IPS DF 6.9 (cell line): ENCODE results near the gene PNCK.
"Not testable (repeated sequence)": the region's sequence is repeated elsewhere in the genome, so short reads cannot be mapped to it uniquely, and the experiment has no call there.

Source experiments
- DNase-seq: peaks from one replicate; pipeline ENCODE4 v3.0.0-alpha.2; 2013; ENCODE audit warnings: low read depth, low spot score
- H3K27ac ChIP-seq: one replicate; pipeline ENCODE4 v1.5.1; 2013; ENCODE audit warnings: low read length, control low read depth
- H3K27me3 ChIP-seq: 2 replicates; pipeline ENCODE4 v1.6.1; 2013; ENCODE audit warnings: mild to moderate bottlenecking, low read length; ENCODE audit not compliant: control insufficient read depth, insufficient read depth
- H3K36me3 ChIP-seq: 2 replicates; pipeline ENCODE4 v1.6.1; 2013; ENCODE audit warnings: low read length; ENCODE audit not compliant: control insufficient read depth, insufficient read depth
- H3K4me1 ChIP-seq: 2 replicates; pipeline ENCODE4 v1.6.1; 2013; ENCODE audit warnings: low read length; ENCODE audit not compliant: control insufficient read depth, insufficient read depth
- H3K4me3 ChIP-seq: 2 replicates; pipeline ENCODE4 v1.5.1; 2013; ENCODE audit warnings: mild to moderate bottlenecking, low read length
- H3K9me3 ChIP-seq: 2 replicates; pipeline ENCODE4 v1.6.1; 2013; ENCODE audit warnings: low read length, inconsistent platforms; ENCODE audit not compliant: control insufficient read depth, insufficient read depth
- WGBS: extraction: QIAGEN DNeasy Blood & Tissue Kit; methylation state at CpG from one replicate; pipeline ENCODE4 v1.1.7; 2013; ENCODE audit warnings: mixed read lengths, missing lambda C conversion rate; ENCODE audit not compliant: insufficient read length, insufficient coverage; 5-methylcytosine and 5-hydroxymethylcytosine counted together

PNCK gene

DNA sequence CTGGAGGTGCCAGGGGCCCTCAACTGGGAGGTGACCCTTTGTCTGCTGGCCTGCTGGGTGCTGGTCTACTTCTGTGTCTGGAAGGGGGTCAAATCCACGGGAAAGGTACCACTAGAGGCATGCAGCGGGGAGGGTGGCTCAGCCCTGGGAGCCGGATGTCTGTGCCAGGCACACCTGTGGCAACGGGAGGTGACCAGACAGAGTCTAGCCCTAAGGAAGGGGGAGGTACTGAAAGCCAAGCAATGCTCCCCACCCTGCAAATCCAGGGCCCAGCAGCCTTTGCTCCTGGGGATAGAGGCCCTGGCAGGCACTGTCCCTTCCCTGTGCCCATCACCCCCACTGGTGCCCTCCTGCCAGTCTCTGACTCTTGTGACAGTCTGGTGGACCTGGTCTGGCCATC is 18.4 kb upstream of the PNCK start:
- Histone ChIP-seq H3K27me3 (no peaks in the 10 kb centered on the region), H3K4me3 (no peak overlapping the region), H3K9me3 (no peaks in the 10 kb centered on the region), H3K4me1 (peaks cover 2% of the 10 kb centered on the region; the same call in 1 of the 2 replicates), H3K36me3 (peaks cover 16% of the 10 kb centered on the region), H3K27ac (no peak overlapping the region)
- no CpG with 5 or more reads among the region's 4 CpGs for WGBS
- no peak for DNase-seq

GRCh38 chrX:153691032-153691827 is 17.6 kb upstream of the PNCK start:
- no CpG with 5 or more reads among the region's 21 CpGs for WGBS
- not testable (repeated sequence) for H3K27ac ChIP-seq, H3K27me3 ChIP-seq, H3K4me3 ChIP-seq, H3K4me1 ChIP-seq, DNase-seq, H3K9me3 ChIP-seq
- H3K36me3 ChIP-seq = peaks cover 16% of the 10 kb centered on the region

DNA sequence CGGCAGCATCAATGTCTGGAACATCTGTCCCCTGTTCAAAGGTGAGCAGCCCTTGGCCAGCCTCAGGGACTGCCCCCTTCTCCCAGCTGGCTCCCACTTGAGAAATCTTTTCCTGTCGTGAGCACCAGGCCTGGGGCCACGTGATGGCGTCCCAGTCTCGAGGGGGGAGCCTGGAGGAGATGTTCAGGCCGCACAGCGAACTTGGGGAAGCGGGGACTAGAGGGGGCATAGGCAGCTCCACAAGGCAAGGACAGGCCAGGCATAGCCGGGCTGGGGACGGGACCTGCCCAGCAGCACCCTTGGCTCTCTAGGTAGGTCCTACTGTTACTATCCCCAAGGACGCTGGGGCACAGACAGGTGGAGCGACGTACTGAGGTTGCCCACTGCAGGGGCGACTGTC is 16.9 kb upstream of the PNCK start:
- H3K4me3 ChIP-seq = no peak overlapping the region
- WGBS = no CpG with 5 or more reads among the region's 14 CpGs
- no peak overlapping the region for H3K27ac ChIP-seq
- H3K36me3 ChIP-seq = peaks cover 16% of the 10 kb centered on the region
- H3K4me1 ChIP-seq = peaks cover 7% of the 10 kb centered on the region
- H3K9me3 ChIP-seq = no peaks in the 10 kb centered on the region
- no peaks in the 10 kb centered on the region for H3K27me3 ChIP-seq
- DNase-seq = no peak

- peak overlapping the region; percentile 58; the same call in 1 of the 2 replicates for H3K4me3 ChIP-seq
- peaks cover 16% of the 10 kb centered on the region for H3K36me3 ChIP-seq
- H3K27me3 ChIP-seq = no peaks in the 10 kb centered on the region
- WGBS = no CpG with 5 or more reads among the region's 19 CpGs
- DNase-seq = no peak
- H3K9me3 ChIP-seq = no peaks in the 10 kb centered on the region
- peaks cover 8% of the 10 kb centered on the region for H3K4me1 ChIP-seq
- H3K27ac ChIP-seq = no peak overlapping the region
These were observed 16.2 kb upstream of the PNCK start for GRCh38 chrX:153689654-153690465.

DNA sequence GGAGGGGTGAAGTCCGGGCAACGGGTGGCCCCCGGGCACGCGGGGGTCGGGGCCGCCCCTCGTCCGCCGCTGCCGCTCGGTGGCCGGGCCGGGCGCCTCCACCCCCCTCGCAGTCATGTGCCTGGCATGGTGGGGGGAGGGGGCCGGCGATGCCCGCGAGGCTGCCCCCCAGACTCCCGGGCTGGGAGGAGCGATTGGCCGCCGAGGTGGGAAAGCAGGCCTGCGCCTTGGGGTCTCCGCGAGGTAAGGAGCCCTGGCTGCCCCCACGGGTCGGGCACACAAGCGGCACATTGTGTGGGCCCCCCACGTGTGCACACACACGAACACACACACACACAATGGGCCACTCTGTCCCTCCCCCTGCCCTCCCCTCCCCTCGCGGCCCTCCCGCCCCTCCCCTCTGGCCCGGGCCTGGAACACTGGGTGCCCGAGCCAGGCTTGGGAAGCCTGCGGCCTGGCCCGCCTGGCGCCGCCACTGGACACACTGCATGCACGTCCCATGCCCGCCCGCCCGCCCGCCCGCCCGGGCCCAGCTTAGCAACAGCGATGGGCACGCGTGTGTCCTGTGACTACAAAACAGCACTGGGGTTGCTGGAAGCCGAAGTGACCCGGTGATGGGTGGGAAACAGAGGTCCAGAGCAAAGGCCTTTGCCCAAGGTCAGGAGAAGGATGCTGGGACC is 15.4 kb upstream of the PNCK start:
- Histone ChIP-seq H3K4me3 (peak overlapping the region; percentile 58; the same call in 1 of the 2 replicates), H3K27ac (no peak overlapping the region), H3K36me3 (peaks cover 13% of the 10 kb centered on the region), H3K9me3 (no peaks in the 10 kb centered on the region), H3K27me3 (no peaks in the 10 kb centered on the region), H3K4me1 (peaks cover 8% of the 10 kb centered on the region)
- no CpG with 5 or more reads among the region's 53 CpGs for WGBS
- no peak for DNase-seq

DNA sequence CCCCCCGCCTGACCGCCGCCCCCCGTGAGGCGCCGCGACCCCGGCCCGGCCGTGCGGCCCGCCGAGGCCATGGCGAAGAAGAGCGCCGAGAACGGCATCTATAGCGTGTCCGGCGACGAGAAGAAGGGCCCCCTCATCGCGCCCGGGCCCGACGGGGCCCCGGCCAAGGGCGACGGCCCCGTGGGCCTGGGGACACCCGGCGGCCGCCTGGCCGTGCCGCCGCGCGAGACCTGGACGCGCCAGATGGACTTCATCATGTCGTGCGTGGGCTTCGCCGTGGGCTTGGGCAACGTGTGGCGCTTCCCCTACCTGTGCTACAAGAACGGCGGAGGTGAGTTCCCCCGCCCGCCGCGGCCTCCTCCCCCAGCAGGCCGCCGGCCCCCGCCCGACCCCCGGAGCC is 14.9 kb upstream of the PNCK start:
- no peak overlapping the region for H3K27ac ChIP-seq
- H3K27me3 ChIP-seq = no peaks in the 10 kb centered on the region
- no CpG with 5 or more reads among the region's 57 CpGs for WGBS
- peak overlapping the region; percentile 58 for H3K4me3 ChIP-seq
- H3K36me3 ChIP-seq = peaks cover 11% of the 10 kb centered on the region
- no peak for DNase-seq
- no peaks in the 10 kb centered on the region for H3K9me3 ChIP-seq
- H3K4me1 ChIP-seq = peaks cover 8% of the 10 kb centered on the region

GRCh38 chrX:153688071-153688470 is 14.5 kb upstream of the PNCK start:
- H3K9me3 ChIP-seq = no peaks in the 10 kb centered on the region
- no peak overlapping the region for H3K27ac ChIP-seq
- peak overlapping the region; percentile 10; the same call in 1 of the 2 replicates for H3K4me3 ChIP-seq

DNA sequence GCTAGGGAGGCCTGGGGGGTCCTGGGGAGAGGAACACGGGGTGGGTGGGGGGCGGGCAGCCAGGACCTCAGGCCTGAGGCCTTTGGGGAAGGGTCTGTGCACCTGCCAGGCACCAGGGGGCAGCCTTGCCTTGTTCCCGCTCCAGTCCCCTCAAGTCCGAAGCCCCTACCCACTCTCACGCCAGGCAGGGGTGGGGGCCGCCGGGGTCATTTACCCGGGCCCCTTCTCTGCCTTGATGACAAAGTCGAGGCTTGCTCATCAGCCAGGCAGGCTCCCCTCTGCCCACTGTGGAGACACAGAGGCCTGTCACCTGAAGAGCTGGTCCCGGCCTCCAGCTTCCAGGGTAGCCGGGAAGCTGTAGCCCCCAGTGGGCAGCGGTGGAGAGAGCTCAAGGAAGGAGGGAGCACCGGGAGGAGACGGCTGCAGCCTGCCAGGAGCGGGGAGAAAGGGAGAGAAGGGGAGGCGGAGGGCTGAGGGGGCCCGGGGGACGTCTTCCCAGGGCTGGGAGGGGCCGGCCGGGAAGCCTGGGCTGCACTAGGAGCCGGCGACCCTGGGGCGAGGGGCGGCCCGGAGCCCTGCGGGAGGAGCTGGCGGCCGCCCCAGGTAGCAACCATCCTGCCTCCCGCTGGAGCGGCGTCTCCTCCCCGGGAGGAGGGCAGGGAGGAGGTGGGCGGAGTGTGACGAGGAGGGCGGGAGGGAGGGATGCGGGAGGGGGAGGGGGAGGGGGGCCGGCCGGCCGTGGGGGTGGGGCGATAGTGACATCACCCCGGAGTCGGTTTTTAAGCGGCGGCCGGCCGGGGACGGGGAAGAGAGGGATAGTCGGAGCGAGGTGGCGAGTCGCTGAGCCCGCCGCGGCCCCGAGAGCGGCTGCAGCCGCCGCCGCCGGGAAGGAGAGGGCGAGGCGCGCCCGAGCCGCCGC is 13.8 kb upstream of the PNCK start, which contains the start of gene SLC6A8:
Gene SLC6A8, plus strand, starts transcription at position 806 of the 919 bp plus-strand sequence. CDS start 649 bp downstream, outside the sequence.
- Histone ChIP-seq H3K9me3 (no peaks in the 10 kb centered on the region), H3K4me3 (peak within 1 kb of the TSS; percentile 58), H3K4me1 (peaks cover 8% of the 10 kb centered on the region), H3K27ac (no peak within 1 kb of the TSS), H3K27me3 (no peaks in the 10 kb centered on the region), H3K36me3 (peaks cover 7% of the 10 kb centered on the region; the same call in 1 of the 2 replicates)
- WGBS = no CpG with 5 or more reads among the region's 66 CpGs
- DNase-seq = no peak

More at GRCh38 chrX:153688071-153688470, 14.5 kb upstream of the PNCK start:
- H3K27me3 ChIP-seq = no peaks in the 10 kb centered on the region
- peaks cover 7% of the 10 kb centered on the region; the same call in 1 of the 2 replicates for H3K36me3 ChIP-seq
- H3K4me1 ChIP-seq = peaks cover 8% of the 10 kb centered on the region
- no CpG with 5 or more reads among the region's 69 CpGs for WGBS
- DNase-seq = no peak

- DNase-seq = no peak
- no CpG with 5 or more reads among the region's 9 CpGs for WGBS
- no peak overlapping the region for H3K27ac ChIP-seq
- H3K4me1 ChIP-seq = peaks cover 8% of the 10 kb centered on the region
- no peaks in the 10 kb centered on the region for H3K9me3 ChIP-seq
- no peaks in the 10 kb centered on the region for H3K27me3 ChIP-seq
- peaks cover 7% of the 10 kb centered on the region; the same call in 1 of the 2 replicates for H3K36me3 ChIP-seq
- H3K4me3 ChIP-seq = no peak overlapping the region
These were observed 13.1 kb upstream of the PNCK start for GRCh38 chrX:153686711-153687110.
